HG03159 (cell line): ENCODE measurements around the gene TDRD7.
"Not testable (repeated sequence)": the region's sequence is repeated elsewhere in the genome, so short reads cannot be mapped to it uniquely, and the experiment has no call there.

Experiments
- ATAC-seq: cut with Tn5 transposase; IDR thresholded peaks from one replicate; pipeline ENCODE4 v1.9.1; 2021; ENCODE audit warnings: mild to moderate bottlenecking, moderate library complexity; ENCODE audit not compliant: unreplicated experiment

Gene TDRD7

DNA sequence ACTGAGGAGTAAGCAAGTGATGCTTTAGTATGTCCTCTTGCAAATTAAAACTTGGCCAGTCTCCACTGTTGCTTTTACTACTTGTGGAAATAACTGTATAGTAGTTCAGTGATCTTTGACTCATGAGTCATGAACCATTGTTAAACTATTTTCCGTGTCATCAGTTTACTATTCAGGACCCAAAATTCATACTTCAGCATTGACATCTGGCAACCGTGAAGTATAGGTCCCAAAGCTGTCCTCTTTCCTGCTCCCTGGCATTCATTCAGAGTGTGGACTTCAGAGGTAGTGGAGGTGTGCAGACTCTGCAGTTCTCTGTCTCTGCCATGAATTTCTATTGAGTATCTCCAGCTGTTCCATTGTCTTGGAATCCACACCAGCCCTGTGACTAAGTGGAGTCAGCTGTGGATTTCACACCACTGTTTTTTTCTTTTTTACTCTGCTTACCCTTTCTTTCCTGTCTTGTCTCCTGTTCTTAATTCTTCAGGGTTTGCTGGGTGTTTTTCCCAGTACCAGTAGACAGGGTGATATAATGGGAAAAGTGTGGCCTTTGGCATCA is 7.5 kb downstream of the TDRD7 start:
- no peak for ATAC-seq

DNA sequence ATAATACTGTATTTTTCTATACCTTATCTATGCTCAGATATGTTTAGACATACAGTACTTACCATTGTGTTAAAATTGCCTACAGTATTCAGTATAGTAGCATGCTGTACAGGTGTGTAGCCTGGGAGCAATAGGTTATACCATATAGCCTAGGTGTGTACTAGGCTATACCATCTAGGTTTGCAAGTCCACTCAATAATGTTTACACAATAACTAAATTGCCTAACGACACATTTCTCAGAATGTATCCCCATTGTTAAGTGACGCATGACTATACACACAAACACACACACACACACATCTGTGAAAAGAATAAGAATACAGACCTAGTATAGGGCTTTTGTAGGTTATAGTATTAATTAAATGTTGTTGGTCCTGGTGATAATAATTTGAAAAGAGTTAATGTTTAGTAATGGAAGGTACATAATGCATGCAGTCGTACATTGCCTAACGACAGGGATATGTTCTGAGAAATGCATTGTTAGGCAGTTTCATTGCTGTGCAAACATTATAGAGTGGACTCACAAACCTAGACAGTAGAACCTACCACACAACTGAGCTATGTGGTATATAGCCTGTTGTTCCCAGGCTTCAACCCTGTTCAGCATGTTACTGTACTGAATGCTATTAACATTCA is 13.6 kb downstream of the TDRD7 start:
- ATAC-seq, result no peak

DNA sequence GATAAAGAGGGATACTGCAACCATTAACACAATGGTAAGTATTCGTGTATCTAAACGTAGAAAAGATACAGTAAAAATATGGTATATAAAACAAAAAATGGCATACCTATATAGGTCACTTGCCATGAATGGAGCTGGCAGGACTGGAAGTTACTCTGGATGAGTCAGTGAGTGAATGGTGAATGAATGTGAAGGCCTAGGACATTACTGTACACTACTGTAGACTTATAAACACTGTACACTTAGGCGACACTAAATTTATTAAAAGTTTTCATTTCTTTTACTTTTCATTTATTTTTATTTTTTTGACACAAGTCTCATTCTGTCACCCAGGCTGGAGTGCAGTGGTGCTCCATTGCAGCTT is 14.1 kb downstream of the TDRD7 start:
- ATAC-seq, result no peak

DNA sequence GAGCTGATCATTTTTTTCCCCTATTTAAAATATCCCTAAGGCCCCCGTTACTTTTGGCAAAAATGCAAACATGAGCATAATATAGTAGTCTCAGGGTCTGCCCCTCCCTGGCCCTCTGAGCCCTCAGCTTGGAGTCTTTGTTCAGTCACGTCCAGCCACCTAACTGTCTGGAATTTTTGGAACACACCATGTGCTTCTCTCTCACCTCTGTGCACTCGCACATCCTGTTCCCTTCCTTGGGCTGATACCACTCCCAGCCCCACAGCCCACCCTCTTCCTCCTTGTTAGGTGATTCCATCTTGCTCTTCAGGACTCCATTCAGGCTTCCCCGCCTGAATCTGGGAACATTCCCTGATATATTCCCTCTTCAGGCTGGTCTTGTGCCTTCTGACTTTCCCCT is 16.0 kb downstream of the TDRD7 start:
- ATAC-seq, result no peak

DNA sequence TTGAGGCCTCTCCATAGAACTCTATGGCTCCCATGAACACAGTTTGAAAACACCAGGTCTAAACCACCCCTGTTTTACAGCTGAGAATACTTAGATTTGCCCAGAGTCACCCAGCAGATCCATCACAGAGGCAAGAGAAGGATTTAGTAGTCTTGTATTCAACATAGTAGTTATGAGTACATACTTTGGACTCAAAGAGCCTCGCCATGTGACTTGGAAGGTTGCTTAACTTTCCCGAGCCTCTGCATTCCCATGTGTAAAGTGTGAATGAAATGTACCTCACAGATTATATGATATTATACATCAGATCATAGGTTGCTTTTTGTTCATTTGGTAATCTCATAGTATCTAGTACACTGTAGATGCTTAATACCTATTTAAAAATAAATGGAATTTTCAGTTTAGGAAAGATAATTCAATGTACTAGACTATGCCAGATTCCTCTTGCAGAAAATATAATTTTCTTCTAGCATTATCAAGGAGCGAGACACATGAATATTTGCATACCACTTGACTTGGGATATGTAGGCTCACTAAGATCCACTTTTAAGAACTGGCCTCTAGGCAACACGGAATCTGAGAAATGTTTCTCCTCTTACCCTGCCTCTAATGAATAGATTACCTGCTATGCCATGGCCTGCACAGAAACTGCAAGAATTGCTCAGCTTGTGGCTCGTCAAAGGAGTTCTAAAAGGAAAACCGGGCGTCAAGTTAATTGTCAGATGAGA is 18.6 kb downstream of the TDRD7 start:
- ATAC-seq, result no peak

DNA sequence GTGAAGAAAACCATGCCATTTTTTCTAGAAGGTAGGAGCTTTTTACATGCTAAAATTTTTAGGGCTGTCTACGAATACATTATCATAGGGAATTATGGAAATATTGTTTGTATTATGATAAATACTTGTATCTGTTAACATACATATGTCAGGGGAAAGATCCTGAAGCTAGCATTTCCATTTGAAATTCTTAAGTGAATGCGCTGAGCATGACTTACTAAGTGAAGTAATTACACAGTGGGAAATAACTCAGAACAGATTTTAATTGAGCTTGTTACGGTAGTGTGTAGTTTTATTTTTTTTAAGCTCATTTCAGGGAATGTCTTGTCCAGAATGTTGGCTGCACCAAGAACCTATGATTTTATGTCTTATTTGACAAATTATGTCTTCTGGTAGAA is 19.1 kb downstream of the TDRD7 start:
- ATAC-seq, result no peak

DNA sequence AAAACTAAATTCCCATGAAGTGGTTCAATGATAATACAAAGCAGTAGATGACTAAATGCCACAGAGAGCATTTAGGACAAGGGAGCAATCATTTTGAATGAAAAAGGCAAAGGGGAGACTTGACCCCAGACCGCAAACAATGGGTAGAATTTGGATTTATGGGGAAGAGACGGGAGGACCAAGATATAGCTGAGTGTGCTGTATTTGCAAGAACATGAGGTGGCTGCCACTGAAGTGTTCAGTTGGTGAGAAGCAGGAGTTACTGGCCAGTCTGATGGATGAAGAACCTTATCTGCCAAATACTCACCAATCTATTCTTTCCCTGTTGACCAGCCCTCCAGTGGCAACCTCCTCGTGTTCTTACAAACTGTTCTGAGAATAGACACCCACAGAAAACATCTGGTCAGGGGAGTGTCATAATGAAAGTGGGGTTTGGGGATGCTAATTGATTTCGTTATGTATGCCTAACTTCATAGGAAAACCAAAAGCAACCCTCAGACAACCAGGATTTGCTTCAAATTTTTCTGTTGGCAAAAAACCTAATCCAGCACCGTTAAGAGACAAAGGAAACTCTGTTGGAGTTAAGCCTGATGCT is 19.8 kb downstream of the TDRD7 start:
- ATAC-seq, result no peak

DNA sequence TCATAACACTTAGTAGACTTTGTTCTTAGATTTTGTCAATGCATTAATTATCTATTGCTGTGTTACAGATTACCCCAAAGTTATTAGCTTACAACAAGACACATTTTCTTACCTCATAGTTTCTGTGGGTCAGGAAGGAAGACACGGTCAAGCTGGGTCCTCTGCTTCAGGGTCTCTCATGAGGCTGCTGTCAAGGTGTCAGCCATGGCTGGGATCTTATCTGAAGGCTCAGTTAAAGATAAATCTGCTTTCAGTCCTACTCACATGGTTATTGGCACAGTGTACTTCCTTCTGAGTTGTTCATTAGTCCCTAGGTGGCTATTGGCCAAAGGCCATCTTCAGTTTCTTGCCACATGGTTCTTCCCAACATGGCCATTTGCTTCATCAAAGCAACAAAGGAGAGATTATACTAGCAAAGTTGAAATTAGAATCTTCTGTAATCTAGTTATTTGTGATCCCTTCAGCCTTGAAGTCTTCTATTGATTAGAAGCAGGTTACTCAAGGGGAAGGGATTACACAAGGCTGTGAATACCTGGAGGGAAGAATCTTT is 25.2 kb downstream of the TDRD7 start:
- no peak for ATAC-seq

DNA sequence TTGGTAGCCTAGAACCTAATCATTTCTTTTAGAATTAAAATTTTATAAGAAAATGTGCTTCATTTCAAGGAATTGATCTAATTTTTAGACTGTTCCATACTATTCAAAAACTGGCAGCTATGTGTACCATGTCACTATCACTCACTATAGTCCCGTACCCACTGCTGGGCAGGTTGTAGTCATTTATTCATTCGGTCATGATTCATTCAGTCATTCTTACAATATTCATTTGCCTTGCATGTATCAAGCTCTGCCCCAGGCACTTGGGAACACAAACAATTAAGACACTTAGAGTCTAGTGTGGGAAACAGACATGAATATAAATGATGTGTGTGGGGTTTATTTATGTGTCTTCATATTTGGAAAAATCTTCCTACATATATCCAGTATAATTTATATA is 26.4 kb downstream of the TDRD7 start:
- ATAC-seq, result no peak

DNA sequence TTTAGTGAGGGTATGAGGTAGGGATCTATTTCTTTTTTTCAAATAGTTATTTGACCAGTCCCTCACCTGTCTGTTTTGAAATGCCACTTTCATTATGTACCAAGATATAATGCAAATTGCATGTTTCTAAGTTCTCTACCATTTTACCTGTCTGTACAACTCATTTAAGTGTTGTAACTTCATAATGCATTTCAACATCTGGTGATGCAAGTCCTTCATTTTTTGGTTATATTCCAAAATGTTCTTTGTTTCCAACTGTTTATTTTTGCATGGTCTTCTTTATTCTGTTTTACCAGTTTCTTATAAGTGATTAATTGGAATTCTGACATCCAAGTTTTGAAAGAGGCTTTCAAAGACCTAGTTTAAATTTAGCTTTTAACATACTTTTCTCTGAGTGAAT is 26.8 kb downstream of the TDRD7 start:
- ATAC-seq, result no peak

DNA sequence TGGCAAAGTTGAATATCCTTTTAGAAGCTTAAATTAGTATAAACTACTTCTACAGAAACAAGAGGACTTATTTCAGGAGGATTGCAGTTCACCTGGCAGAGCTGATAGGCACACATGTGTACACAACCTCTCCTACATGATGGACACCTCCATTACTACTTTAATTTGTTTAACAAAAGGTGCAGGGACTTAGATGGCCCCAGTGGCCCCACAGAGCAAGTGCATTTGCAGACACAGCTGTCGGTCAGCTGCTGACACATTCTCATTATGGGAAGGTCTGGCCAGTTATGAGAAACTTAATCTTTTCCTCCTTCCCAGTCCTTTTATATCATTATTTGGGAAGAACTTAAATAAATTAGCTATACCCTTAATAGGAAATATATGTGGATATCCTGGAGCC is 28.3 kb downstream of the TDRD7 start:
- ATAC-seq, result no peak

DNA sequence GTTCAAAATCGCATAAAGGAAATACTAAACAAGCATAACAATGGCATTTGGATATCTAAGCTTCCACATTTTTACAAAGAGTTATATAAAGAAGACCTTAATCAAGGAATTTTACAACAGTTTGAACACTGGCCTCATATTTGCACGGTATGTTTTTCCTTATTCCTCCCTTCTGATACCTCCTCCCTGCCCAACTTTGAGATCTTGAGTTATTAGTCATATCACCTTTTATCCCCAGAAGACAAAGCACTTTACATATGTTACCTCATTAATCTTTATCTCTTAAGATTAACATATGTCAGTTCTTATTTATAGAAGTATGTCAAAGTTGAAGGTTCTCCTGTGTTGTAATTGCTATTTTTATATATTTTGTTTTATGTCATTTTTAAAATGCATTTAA is 29.8 kb downstream of the TDRD7 start:
- ATAC-seq, result no peak

DNA sequence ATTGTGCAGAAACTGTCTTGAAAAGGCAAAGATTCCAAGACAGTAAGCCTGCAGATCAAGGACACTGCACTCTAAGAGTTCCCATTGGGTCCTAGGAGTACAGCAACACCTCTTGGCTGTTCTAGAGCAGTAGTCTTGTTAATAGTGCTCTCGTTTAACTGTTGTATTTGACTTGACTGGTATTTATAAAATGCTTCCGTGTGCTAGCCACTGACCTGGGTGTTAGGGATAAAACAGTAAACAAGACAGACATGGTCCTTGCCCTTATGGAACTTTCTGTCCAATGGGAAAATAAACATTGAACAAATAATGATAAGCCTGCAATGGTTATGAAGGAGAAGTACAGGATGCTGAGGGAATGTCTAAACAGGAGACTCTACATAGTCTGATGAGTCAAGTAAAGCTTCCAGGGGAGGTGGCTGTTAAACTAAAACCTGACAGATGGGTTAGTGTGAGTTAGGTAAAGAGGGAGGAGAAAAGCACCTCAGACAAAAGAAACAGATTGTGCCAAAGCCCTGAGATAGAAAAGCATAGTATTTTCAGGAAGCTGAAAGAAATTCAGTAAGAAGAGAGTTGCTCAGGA is 33.3 kb downstream of the TDRD7 start:
- no peak for ATAC-seq

DNA sequence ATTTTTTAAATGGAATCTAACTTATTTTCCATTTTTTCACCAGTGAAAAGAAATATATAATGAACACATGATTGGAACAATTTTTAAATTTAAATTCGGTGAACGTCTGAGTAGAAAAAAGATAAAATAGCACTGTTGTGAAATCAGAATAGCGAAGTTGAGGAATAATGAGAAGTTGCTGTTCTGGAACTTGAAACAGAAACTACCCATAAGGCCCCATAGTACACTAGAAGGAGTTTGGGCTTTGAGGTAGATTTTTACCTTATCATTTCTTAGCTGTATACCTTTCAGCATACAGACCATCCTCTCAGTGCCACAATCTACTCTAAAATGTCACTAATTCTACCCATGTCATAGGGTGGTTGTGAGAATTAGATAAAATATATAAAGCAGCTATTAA is 35.1 kb downstream of the TDRD7 start:
- ATAC-seq, result no peak

DNA sequence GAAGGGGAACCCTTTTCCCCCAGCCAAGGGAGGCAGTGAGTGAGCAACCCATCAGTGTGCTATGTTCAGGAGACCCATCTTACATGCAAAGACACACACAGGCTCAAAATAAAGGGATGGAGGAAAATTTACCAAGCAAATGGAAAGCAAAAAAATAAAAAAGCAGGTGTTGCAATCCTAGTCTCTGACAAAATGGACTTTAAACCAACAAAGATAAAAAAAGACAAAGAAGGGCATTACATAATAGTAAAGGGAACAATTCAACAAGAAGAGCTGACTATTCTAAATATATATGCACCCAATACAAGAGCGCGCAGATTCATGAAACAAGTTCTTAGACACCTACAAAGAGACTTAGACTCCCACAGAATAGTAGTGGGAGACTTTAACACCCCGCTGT is 41.7 kb downstream of the TDRD7 start:
- ATAC-seq, result not testable (repeated sequence)

DNA sequence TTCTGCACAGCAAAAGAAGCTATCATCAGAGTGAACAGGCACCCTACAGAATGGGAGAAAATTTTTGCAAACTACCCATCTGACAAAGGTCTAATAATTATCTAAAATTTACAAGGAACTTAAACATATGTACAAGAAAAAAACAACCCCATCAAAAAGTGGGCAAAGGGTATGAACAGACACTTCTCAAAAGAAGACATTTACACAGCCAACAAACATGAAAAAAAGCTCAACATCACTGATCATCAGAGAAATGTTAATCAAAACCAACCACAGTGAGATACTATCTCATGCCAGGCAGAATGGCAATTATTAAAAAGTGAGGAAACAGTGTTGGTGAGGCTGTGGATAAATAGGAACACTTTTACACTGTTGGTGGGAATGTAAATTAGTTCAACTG is 44.9 kb downstream of the TDRD7 start:
- not testable (repeated sequence) for ATAC-seq

DNA sequence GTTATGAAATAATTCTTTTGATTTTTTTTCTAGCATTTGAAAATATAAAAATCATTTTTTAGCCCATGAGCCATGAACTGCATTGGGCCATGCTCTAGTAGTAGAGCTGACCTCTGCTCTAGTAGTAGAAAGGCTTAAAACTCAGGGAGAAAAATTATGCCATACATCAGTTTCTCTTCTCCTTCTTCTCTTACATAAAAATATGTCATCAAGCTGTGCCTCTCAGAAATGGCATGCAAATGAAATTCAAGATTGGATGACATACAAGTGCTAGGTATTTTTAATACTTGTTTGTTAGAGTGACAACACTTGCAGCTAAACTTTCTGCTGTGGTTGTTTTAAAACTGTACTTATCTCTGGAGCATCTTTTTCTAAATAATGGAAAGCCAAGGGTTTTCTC is 47.4 kb downstream of the TDRD7 start:
- no peak for ATAC-seq

DNA sequence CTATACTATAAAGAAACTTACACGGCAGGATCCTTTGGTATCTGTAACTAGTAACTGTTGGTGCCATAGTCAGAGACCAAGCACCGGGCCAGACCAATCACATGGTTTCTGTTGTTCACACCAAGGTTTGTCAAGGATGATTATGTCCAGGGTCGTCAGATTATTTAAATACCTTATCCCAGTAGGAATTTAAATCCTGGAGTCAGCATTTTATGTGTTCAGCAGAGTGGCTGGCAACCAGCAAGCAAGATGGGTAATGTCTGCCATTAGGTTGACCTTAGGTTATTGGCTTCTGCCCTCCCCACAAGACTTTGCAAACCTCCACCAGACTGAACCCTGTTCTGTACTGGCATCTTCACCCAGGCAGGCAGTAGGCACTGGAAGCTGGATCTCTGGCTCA is 50.3 kb downstream of the TDRD7 start:
- no peak for ATAC-seq

DNA sequence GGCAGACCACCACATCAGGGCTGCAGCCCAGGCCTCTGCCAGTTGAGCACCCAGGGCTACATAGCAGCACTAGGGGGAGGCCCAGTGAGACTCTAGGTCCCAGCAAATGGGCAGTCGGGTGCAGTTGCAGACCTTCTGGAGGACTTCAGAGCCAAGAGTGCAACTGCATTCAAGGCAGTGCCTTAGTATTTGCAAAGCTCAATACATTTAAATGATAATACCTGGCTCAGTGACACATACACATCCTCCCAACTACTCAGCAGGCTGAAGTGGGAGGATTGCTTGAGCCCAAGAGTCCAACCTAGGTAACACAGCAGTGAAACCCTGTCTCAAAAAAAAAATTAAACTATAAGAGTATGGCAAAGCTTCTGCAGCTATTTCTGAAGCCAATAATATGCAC is 51.0 kb downstream of the TDRD7 start:
- no peak for ATAC-seq

DNA sequence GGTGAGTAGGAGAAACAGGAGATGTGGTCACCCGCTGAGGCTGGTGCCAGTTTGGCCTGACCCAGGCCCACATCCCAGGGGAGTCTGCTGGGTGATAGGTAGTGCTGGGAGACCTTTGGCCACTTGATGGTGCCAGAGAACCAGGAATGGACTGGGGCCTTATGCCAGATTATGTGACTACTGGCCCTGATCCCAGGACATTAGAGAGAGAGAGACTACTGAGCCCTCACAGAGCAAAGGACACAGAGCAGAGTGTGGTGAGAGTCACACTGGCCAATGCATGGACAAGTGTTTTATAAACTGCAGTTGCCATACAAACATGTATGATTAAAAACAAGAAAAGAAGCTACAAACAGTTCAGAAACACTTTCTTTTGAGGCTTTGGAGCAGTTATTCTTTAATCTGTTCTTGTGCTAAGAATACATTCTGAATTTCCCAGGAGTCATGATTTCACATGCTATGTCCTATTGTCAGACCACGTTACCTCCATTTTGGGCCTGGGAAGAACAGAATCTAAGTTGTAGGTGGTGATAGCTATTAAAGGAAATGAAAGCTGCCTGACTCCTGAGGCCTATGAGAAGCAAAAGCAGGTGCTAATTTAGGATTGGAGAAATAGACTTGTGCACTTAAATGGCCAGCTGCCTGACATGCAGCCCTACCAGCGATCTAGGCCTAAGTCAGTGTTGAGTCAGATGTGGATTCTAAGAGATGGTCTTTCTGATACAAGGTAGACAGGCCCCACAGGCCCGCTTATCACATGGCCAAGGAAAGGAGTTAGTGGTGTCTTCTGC is 57.0 kb downstream of the TDRD7 start:
- peak; percentile 75 for ATAC-seq

DNA sequence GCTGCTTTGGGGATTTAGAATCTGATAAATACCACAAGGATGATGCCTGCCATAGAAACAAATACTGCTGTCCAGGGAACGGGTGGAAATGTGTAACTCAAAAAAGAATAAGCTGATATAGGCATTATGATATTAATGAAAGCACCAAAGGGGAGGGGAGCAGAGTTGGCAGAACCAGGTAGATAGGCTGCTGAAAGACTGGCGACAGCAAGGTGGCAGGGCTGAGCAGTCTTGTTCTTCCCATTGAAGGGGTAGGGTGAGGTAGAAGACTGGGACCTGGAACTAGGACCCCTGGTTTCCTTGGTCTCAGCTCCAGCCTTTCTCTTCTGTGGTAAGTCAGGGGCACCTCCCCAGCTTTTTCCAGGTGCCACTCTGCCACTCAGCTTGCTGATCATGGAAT is 58.2 kb downstream of the TDRD7 start:
- ATAC-seq, result no peak
